K562 (cell line): ENCODE data around the gene WASF2. TPM values are rescaled to one million over a fixed set of nuclear protein-coding genes. Genes with fewer than 3 reads are reported as not detected.

Experiments used
- EZH2 ChIP-seq: IDR thresholded peaks from 2 replicates; pipeline ENCODE4 v1.6.1; 2012; ENCODE audit warnings: low read depth, mild to moderate bottlenecking, inconsistent platforms, low read length, borderline replicate concordance
- MYC ChIP-seq, 2 experiments: fragments of 250-450 bp in 1 of 2; sonication (Bioruptor Pico) in 1 of 2; IDR thresholded peaks; 2 replicates each; pipeline versions ENCODE4 v1.5.1 to v1.6.1; 2012 to 2021; ENCODE audit warnings: low read depth in 2 of 2, borderline replicate concordance in 1 of 2, improper control_type of control experiment in 1 of 2, low read length in 1 of 2, mild to moderate bottlenecking in 1 of 2, moderate library complexity in 1 of 2
- PHF20 ChIP-seq: fragments of 450-650 bp; IDR thresholded peaks from 2 replicates; pipeline ENCODE4 v1.6.1; 2018; ENCODE audit not compliant: partially characterized antibody
- POLR2AphosphoS2 ChIP-seq: IDR thresholded peaks from 2 replicates; pipeline ENCODE4 v1.6.1; 2012; ENCODE audit warnings: low read length, improper control_type of control experiment
- PRMT5 ChIP-seq: sonication (generic); formaldehyde crosslinking; IDR thresholded peaks from 2 replicates; pipeline ENCODE4 v1.5.0; 2020; ENCODE audit warnings: missing genetic modification reagents
- SLC30A9 ChIP-seq: fragments of 250-450 bp; sonication (Bioruptor Pico); IDR thresholded peaks from 2 replicates; pipeline ENCODE4 v1.8.0; 2022; ENCODE audit warnings: mild to moderate bottlenecking, moderate library complexity
- SMAD4 ChIP-seq: fragments of 250-450 bp; sonication (Bioruptor Pico); conservative IDR thresholded peaks from 2 replicates; pipeline ENCODE4 v1.8.0; 2021; ENCODE audit warnings: inconsistent platforms, mild to moderate bottlenecking, moderate library complexity
- SREBF1 ChIP-seq: fragments of 150-350 bp; IDR thresholded peaks from 2 replicates; pipeline ENCODE4 v1.6.1; 2014; ENCODE audit warnings: antibody characterized with exemption, low read depth, low read length, borderline replicate concordance
- ZNF384 ChIP-seq: IDR thresholded peaks from 2 replicates; pipeline ENCODE4 v1.6.1; 2012; ENCODE audit warnings: low read depth, low read length, improper control_type of control experiment
- ZNF407 ChIP-seq: fragments of 450-650 bp; IDR thresholded peaks from 2 replicates; pipeline ENCODE4 v1.6.1; 2016; ENCODE audit warnings: low read depth
- polyA plus RNA-seq, 8 experiments: library from polyadenylated mRNA; depleted of rRNA in 4 of 8; stranded (reverse) in 5 of 8; unstranded in 3 of 8; fragments of >200 nt; fragmentation: Nextera tagmentation in 2 of 8; fragmentation: Illumina TruSeq in 1 of 8; extraction: Ambion mirVana in 2 of 8; extraction: Trizol in 1 of 8; gene quantifications; 2 replicates each; pipeline versions ENCODE4 v1.2.1 to v1.2.3, GENCODE V29; 2011 to 2014; ENCODE audit warnings: inconsistent platforms in 1 of 8, missing spikeins in 1 of 8
- total RNA-seq, 7 experiments: library from RNA; depleted of rRNA in 6 of 7; stranded (reverse); fragments of >200 nt in 6 of 7; fragmentation: Illumina TruSeq in 2 of 7; extraction: Trizol in 2 of 7; gene quantifications; 2 replicates each; pipeline versions ENCODE4 v1.2.1 to v1.2.3, GENCODE V29; 2011 to 2021; ENCODE audit warnings: low replicate concordance in 1 of 7
- TF ChIP-seq, protein P1 (sequence below): fragments of 450-650 bp; IDR thresholded peaks from 2 replicates; pipeline ENCODE4 v1.6.1; 2016; ENCODE audit warnings: borderline replicate concordance
- TF ChIP-seq, protein P2 (sequence below), 3 experiments: fragments of 200-800 bp in 1 of 3; fragments of 250-450 bp in 1 of 3; fragments of 450-650 bp in 1 of 3; sonication (Bioruptor Pico) in 1 of 3; sonication (Bioruptor generic) in 1 of 3; formaldehyde crosslinking in 1 of 3; IDR thresholded peaks; 2 replicates each; pipeline versions ENCODE4 v1.6.1 to v1.8.0; 2016 to 2022; ENCODE audit warnings: mild to moderate bottlenecking in 2 of 3, missing genetic modification characterization in 2 of 3, missing compliant biosample characterization in 1 of 3, moderate library complexity in 1 of 3

The WASF2 gene
- total and polyA plus RNA-seq, 9 of the 15 experiments (the other 6 are each of a cell fraction or from before 2014, with no cell fraction given): 8.2 to 163 (median 31.2) TPM

- TF ChIP-seq, protein P1, sequence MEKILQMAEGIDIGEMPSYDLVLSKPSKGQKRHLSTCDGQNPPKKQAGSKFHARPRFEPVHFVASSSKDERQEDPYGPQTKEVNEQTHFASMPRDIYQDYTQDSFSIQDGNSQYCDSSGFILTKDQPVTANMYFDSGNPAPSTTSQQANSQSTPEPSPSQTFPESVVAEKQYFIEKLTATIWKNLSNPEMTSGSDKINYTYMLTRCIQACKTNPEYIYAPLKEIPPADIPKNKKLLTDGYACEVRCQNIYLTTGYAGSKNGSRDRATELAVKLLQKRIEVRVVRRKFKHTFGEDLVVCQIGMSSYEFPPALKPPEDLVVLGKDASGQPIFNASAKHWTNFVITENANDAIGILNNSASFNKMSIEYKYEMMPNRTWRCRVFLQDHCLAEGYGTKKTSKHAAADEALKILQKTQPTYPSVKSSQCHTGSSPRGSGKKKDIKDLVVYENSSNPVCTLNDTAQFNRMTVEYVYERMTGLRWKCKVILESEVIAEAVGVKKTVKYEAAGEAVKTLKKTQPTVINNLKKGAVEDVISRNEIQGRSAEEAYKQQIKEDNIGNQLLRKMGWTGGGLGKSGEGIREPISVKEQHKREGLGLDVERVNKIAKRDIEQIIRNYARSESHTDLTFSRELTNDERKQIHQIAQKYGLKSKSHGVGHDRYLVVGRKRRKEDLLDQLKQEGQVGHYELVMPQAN: no peak
- TF ChIP-seq MYC (IDR thresholded peaks at IDR 0.05; ENCODE audit: low read depth, low read length) (no peak), MYC (CRISPR knock-in tag; IDR thresholded peaks at IDR 0.05; ENCODE audit: borderline replicate concordance, low read depth) (no peak), ZNF407 (no peak), SREBF1 (no peak), POLR2AphosphoS2 (no peak), EZH2 (no peak), SMAD4 (CRISPR knock-in tag) (no peak), PRMT5 (CRISPR knock-in tag) (no peak), SLC30A9 (no peak), ZNF384 (no peak), PHF20 (no peak)
- TF ChIP-seq, protein P2, sequence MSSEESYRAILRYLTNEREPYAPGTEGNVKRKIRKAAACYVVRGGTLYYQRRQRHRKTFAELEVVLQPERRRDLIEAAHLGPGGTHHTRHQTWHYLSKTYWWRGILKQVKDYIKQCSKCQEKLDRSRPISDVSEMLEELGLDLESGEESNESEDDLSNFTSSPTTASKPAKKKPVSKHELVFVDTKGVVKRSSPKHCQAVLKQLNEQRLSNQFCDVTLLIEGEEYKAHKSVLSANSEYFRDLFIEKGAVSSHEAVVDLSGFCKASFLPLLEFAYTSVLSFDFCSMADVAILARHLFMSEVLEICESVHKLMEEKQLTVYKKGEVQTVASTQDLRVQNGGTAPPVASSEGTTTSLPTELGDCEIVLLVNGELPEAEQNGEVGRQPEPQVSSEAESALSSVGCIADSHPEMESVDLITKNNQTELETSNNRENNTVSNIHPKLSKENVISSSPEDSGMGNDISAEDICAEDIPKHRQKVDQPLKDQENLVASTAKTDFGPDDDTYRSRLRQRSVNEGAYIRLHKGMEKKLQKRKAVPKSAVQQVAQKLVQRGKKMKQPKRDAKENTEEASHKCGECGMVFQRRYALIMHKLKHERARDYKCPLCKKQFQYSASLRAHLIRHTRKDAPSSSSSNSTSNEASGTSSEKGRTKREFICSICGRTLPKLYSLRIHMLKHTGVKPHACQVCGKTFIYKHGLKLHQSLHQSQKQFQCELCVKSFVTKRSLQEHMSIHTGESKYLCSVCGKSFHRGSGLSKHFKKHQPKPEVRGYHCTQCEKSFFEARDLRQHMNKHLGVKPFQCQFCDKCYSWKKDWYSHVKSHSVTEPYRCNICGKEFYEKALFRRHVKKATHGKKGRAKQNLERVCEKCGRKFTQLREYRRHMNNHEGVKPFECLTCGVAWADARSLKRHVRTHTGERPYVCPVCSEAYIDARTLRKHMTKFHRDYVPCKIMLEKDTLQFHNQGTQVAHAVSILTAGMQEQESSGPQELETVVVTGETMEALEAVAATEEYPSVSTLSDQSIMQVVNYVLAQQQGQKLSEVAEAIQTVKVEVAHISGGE (CRISPR knock-in tag; IDR thresholded peaks at IDR 0.05): no peak
These were observed 125.9 kb downstream of the WASF2 start (continued) for GRCh38 chr1:27363766-27364695.
